NCI-H2029 (cell line): ENCODE data around the gene ARMC5.
"Not testable (repeated sequence)": the region's sequence is repeated elsewhere in the genome, so short reads cannot be mapped to it uniquely, and the experiment has no call there.

Source experiments
- DNase-seq: peaks from one replicate; lab custom pipeline; 2025; lab: John Stamatoyannopoulos, UW

The ARMC5 gene

GRCh38 chr16:31435341-31436220 lies 23.7 kb upstream of the ARMC5 start:
- DNase-seq = no peak

DNA sequence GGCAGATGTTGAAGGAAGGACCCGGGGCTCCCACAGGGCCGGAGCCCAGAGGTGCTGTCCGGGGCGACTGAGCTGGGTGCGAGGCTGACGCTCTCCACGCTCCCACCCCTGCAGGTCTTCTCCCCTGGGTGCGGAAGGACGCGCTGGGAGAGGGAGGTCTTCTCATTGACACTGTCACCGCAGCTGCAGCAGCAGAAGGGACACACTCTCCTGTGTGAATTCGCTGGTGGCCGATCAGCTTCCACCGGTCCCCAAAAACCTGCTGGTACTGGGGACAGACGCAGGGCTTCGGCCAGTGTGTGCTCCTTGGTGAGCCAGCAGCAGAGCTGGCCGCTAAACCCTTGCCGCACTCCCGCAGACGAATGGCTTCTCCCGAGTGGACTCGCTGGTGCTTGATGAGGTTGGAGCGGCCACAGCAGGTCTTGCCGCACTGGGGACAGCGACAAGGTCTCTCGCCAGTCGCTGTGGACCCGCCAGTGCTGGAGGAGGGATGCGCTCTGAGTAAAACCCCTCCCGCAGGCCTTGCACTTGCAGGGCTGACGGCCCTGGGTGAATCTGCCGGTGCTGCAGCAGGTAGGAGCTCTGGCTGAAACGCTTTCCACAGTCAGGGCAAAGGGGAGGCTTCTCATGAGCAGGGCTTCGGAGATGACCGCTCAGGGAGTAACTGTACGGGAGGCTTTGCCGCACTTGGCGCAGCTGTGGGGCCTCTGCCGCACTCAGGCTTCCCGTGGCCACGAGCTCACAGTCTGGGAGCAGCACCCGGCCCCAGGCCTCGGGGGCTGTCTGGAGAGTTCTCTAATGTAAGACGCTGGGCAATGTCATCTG lies 22.9 kb upstream of the ARMC5 start:
- DNase-seq = no peak

DNA sequence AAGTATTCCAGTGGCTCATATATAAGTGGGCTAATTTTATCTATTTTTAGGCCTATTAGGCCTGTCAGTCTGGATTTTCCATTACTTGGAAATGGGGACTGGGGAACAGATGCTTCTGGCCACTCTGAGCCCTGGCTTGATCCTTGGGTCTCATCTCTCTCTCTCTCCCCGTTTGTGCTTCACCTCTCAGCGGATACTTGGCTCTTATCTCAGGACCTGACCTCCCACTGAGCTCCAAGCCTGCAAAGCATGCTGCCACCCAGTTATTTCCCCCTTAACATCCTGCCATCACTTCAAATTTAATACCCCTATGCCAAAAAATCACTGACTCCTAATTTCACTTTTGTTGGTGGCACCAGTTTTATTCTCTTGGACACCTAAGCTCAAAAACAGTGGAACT lies 20.9 kb upstream of the ARMC5 start:
- DNase-seq = no peak

- not testable (repeated sequence) for DNase-seq
Measured at GRCh38 chr16:31439023-31439422, 20.3 kb upstream of the ARMC5 start.

DNA sequence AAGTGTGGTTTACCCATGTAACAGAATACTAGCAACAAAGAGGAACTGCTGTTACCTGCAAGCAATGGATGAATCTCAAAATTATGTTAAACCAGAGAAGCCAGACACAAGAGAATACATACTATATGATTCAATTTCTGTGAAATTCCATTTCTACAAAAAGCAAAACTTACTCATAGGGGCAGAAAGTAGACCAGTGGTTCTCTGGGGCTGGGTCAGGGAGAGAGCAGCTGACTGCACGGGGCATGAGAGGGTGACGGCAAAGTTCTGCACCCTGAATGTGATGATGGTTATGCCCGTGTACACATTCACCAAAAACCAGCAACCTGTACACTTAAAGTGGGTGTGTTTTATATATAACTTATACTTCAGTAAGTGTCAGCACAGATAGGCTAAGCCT lies 19.8 kb upstream of the ARMC5 start:
- no peak for DNase-seq

- no peak for DNase-seq
Measured at GRCh38 chr16:31440516-31441184, 18.7 kb upstream of the ARMC5 start.

GRCh38 chr16:31441956-31442355 lies 17.3 kb upstream of the ARMC5 start:
- no peak for DNase-seq

GRCh38 chr16:31445931-31446330 lies 13.4 kb upstream of the ARMC5 start:
- DNase-seq = not testable (repeated sequence)

DNA sequence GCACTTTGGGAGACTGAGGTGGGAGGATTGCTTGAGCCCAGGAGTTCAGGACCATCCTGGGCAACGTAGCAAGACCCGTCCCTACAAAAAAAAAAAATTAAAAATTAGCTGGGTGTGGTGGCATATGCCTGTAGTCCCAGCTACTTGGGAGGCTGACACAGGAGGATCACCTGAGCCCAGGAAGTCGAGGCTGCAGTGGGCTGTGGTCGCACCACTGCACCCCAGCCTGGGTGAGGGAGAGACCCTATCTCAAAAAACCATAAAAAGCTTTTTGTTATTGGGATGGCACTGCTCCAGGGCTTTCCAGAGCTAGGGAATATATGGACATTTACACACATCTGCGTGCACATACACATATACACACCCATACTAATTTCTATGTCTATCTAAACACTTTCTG lies 8.1 kb upstream of the ARMC5 start:
- no peak for DNase-seq

- DNase-seq = peak; percentile 15
Measured at GRCh38 chr16:31451681-31452351, 7.5 kb upstream of the ARMC5 start.

- no peak for DNase-seq
Measured at GRCh38 chr16:31452631-31453106, 6.6 kb upstream of the ARMC5 start.

DNA sequence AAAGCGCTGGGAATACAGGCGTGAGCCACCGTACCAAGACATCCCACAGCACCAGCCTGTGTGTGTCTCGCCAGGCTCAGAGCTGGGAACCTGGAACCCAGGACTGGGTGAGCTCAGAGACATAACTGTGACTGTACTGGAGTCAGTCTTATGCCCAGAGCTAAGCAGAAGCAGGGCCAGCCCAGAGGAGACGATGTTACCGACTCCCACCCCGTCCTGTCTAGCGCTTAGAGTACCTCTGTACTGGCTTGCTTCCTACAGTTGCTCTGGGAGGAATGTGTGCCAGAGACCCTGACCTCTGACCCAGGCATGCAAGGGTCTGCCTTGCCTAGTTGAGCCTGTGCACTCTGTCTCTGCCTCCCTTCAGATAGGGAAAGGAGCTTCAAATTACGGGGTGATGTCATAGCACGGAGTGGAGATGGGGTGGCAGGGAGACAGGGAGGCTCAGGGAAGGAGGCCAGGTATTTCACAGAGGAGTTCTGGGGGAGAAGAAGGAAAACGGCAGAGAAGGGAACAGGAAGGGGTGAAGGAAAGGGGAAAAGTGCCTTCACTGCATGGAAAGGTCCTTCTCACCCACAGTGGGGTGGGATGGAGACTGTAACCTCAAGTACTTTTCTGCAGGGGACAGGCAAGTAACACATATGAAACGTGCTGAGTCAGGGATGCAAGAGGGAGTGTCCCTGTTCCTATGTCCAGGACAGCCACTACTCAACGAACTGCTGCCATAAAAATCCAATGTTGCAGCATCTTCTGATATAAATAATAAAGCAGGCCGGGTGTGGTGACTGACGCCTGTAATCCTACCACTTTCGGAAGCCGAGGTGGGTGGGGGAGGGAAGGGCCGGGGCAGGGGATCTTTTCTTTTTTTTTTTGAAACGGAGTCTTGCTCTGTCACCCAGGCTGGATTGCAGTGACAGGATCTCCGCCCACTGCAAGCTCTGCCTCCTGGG lies 5.8 kb upstream of the ARMC5 start:
- peak; percentile 21 for DNase-seq

DNA sequence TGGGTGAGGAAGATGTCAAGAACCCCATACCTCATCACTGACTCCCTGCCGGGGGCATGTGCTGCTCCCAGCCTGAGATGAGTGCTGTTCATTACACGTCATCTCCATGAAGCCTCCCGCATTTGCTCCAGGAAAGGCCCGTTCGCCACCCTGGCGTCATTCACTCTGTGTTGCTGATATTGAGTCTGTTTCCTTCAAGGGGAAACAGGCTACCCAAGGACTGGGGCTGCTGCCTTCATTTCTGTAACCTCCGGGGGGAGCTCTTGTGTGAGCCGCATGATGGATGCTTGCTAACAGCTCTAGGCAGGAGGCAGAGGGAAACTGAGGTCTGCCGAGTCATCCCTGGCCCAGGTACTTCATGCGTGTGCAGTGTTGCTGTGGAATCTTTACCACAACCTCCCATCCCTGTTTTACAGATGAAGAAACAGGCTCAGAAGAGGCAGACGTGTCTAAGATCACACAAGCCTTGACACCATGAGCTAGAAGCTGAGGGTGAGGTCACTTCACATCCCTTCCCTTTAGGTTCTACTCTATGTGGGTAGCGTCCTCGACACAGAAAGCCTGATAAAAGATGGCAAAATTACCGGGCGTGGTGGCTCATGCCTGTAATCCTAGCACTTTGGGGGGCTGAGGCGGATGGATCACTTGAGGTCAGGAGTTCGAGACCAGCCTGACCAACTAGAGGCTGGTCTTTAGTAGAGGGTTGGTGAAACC lies 3.5 kb upstream of the ARMC5 start:
- DNase-seq = no peak

GRCh38 chr16:31456988-31457360 lies 2.3 kb upstream of the ARMC5 start:
- DNase-seq = no peak

GRCh38 chr16:31458073-31458843 lies 1.0 kb upstream of the ARMC5 start:
- DNase-seq = peak; percentile 28

GRCh38 chr16:31459687-31460581 lies 633 bp downstream of the ARMC5 start:
- peak; percentile 97 for DNase-seq

- no peak for DNase-seq
Measured at GRCh38 chr16:31460582-31461002, 1.3 kb downstream of the ARMC5 start.
